Measurements from ENCODE around the gene PCNX2. TPM values are rescaled to one million over a fixed set of nuclear protein-coding genes. Genes with fewer than 3 reads are reported as not detected.
A peak's percentile ranks its signal among the peaks of the same experiment; 100 is the strongest.

PCNX2 gene
- total and polyA plus RNA-seq, 2 experiments from 2014 or later, result 42.9 to 88.3 TPM

DNA sequence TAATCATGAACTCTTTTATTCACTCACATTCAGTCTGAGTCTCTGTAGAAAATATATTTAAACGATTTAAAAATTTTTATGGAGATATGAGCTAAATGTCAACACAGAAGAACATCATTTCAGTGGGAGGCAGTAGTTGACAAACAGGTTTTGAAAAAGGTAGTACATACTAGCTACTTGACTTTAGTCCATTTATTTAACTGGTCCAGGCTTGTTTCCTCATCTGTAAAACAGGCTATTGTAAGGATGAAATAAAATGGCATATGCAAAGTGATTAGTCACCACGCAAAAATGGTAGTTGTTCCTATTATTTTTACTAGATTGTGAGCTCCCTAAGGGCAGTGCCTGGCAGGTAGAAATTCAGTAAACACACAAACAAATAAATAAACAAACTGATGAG lies 270.0 kb downstream of the PCNX2 start:
- Mint-ChIP-seq H3K4me3 (no peak overlapping the region), H3K4me1 (peaks cover 31% of the 10 kb centered on the region), H3K36me3 (ENCODE audit: low read depth) (peaks cover 17% of the 10 kb centered on the region), H3K9me3 (no peaks in the 10 kb centered on the region; the same call in 2 of the 3 replicates), H3K27ac (peak overlapping the region; percentile 37; the same call in 1 of the 2 replicates), H3K27me3 (ENCODE audit: insufficient read depth, low read depth, poor library complexity) (peaks cover 9% of the 10 kb centered on the region)
- H3F3A ChIP-seq (replicated peaks; ENCODE audit: low read depth), result no peaks in the 10 kb centered on the region
- H4K20me1 ChIP-seq (replicated peaks; ENCODE audit: insufficient read depth), result no peaks in the 10 kb centered on the region
- H3K27me3 ChIP-seq (ENCODE audit: insufficient read depth), result no peaks in the 10 kb centered on the region
- no peaks in the 10 kb centered on the region for H3K9me2 ChIP-seq (ENCODE audit: insufficient read depth)
- ATAC-seq (no peak), DNase-seq (ENCODE audit: low spot score) (peak; percentile 24)
- no peaks in the 10 kb centered on the region; the same call in 1 of the 2 replicates for H3K36me3 ChIP-seq (ENCODE audit: insufficient read depth)
- no peak for TF ChIP-seq EZH2phosphoT487 (IDR thresholded peaks at IDR 0.05; ENCODE audit: unreplicated experiment)
- TF ChIP-seq, protein P1, sequence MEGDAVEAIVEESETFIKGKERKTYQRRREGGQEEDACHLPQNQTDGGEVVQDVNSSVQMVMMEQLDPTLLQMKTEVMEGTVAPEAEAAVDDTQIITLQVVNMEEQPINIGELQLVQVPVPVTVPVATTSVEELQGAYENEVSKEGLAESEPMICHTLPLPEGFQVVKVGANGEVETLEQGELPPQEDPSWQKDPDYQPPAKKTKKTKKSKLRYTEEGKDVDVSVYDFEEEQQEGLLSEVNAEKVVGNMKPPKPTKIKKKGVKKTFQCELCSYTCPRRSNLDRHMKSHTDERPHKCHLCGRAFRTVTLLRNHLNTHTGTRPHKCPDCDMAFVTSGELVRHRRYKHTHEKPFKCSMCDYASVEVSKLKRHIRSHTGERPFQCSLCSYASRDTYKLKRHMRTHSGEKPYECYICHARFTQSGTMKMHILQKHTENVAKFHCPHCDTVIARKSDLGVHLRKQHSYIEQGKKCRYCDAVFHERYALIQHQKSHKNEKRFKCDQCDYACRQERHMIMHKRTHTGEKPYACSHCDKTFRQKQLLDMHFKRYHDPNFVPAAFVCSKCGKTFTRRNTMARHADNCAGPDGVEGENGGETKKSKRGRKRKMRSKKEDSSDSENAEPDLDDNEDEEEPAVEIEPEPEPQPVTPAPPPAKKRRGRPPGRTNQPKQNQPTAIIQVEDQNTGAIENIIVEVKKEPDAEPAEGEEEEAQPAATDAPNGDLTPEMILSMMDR (conservative IDR thresholded peaks at IDR 0.05; ENCODE audit: low read depth in 2 of 2), result 0 out of 4 replicates have a peak, but pooled peaks of 1 of the 2 experiments have one; percentile 0
- no peak overlapping the region for H3K27ac ChIP-seq (ENCODE audit: low read depth)
- H3K4me3 ChIP-seq, result no peak overlapping the region
- peaks cover 23% of the 10 kb centered on the region for H3K4me1 ChIP-seq (ENCODE audit: insufficient read depth)
- H2AFZ ChIP-seq, result no peak overlapping the region
- no peaks in the 10 kb centered on the region for H3K79me2 ChIP-seq (replicated peaks; ENCODE audit: insufficient read depth)
- H3K4me2 ChIP-seq, result no peak overlapping the region

- ATAC-seq, result peak; percentile 94
These were observed 270.4 kb downstream of the PCNX2 start for GRCh38 chr1:233025157-233025556.

More at GRCh38 chr1:233025157-233025556, 270.4 kb downstream of the PCNX2 start:
- Histone ChIP-seq H4K20me1 (replicated peaks; ENCODE audit: insufficient read depth) (no peaks in the 10 kb centered on the region; the same call in 1 of the 2 replicates), H3K4me2 (no peak overlapping the region), H3K27me3 (ENCODE audit: insufficient read depth) (no peaks in the 10 kb centered on the region), H3F3A (replicated peaks; ENCODE audit: low read depth) (no peaks in the 10 kb centered on the region), H3K4me3 (no peak overlapping the region), H3K4me1 (ENCODE audit: insufficient read depth) (peaks cover 23% of the 10 kb centered on the region), H3K79me2 (replicated peaks; ENCODE audit: insufficient read depth) (no peaks in the 10 kb centered on the region), H3K9me2 (ENCODE audit: insufficient read depth) (no peaks in the 10 kb centered on the region), H2AFZ (no peak overlapping the region), H3K36me3 (ENCODE audit: insufficient read depth) (no peaks in the 10 kb centered on the region; the same call in 1 of the 2 replicates), H3K27ac (ENCODE audit: low read depth) (no peak overlapping the region)
- Mint-ChIP-seq H3K9me3 (no peaks in the 10 kb centered on the region; the same call in 2 of the 3 replicates), H3K27me3 (ENCODE audit: insufficient read depth, low read depth, poor library complexity) (peaks cover 9% of the 10 kb centered on the region), H3K36me3 (ENCODE audit: low read depth) (peaks cover 17% of the 10 kb centered on the region), H3K4me3 (no peak overlapping the region), H3K4me1 (peaks cover 32% of the 10 kb centered on the region), H3K27ac (peak overlapping the region; percentile 37; the same call in 1 of the 2 replicates)
- DNase-seq (ENCODE audit: low spot score), result peak; percentile 82
- TF ChIP-seq ZNF331 (CRISPR knock-in tag; IDR thresholded peaks at IDR 0.05; ENCODE audit: low read depth), result no peak
- no peak for TF ChIP-seq STAT1 (IDR thresholded peaks at IDR 0.05; ENCODE audit: unreplicated experiment)
- TF ChIP-seq, protein P1 (conservative IDR thresholded peaks at IDR 0.05; ENCODE audit: low read depth in 2 of 2), result peak; percentile 60 to 87
